Stimulated activated CD4-positive, alpha-beta T cell treated with anti-CD3 and anti-CD28 coated beads, Interleukin-1b, Interleukin-23, amount 100 ng/mL, for 48 hours (primary cell): Measurements from ENCODE around the gene PPP1R12C.
"Not testable (repeated sequence)": the region's sequence is repeated elsewhere in the genome, so short reads cannot be mapped to it uniquely, and the experiment has no call there.

Source experiments
- DNase-seq: peaks from one replicate; pipeline ENCODE4 v3.0.0-alpha.2; 2020

PPP1R12C gene

DNA sequence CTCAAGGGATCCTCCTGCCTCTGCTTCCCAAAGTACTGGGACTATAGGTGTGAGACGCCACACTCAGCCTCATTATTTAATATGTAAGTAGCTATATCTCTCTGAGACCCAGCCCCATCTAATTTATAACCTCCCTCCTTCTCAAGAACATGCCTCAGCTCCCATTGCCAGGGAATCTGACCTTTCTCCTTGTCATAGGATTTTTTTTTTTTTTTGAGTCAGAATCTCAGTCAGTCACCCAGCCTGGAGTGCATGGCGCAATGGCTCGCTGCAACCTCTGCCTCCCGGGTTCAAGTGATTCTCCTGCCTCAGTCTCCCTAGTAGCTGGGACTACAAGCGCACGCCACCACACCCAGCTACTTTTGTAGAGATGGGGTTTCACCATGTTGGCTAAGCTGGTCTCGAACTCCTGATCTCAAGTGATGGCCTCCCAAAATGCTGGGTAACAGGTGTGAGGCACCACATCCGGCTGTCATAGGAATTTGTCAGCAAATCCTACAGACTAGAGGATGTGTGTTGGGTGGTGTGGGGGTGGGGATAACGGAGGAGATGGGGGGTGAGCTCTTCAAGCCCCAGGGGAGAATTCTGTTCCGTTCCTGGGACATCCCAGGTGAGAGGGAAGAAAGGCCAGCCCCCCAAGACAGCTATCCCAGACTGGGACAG, 46.8 kb downstream of the PPP1R12C start:
- DNase-seq = no peak

DNA sequence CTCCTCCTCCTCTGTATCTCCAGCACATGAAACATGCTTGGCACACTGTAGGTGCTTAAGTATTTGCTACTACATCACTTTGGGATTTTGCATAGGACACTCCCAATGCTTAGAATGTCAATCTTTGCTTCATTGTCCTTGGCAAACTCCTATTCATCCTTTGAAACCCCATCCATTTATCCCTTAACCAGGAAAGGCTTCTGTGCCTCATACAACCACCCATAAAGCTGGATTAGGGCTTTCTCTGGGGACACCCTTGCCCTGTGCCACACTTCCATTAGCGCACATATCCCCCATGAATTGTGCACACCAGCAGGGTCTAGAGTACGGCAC, 47.6 kb downstream of the PPP1R12C start:
- no peak for DNase-seq

GRCh38 chr19:55068950-55069864, 48.2 kb downstream of the PPP1R12C start:
- DNase-seq = no peak

GRCh38 chr19:55067869-55068268, 49.6 kb downstream of the PPP1R12C start:
- no peak for DNase-seq

DNA sequence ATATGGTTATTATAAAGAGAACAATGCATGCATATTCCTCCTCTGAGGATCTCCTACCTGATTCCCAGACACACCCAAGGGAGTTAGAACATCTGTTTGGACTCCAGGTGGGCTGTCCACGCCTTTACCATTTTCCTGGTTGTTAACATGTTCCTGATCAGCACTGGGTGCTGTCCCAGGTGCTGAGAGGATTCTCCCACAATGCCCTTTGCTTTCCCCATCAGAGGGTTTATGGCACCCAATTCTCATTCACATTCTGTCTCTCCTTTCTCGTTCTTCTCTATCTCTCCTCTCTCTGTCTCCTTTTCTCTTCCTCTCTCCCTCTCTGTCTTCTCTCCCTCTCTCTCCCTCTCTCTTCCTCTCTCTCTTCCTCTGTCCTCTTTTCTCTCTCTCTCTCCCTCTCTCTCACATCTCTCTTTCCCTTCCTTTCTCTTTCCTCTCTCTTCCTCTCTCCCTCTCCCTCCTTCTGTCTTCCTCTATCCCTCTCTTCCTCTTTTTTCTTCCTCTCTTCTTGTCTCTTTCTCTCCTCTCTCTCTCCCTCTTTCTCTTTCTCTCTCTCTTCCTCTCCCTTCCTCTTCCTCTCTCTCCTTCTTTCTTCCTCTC, 51.2 kb downstream of the PPP1R12C start:
- no peak for DNase-seq

GRCh38 chr19:55065516-55065915, 51.9 kb downstream of the PPP1R12C start:
- DNase-seq = not testable (repeated sequence)

GRCh38 chr19:55063492-55063843, 54.0 kb downstream of the PPP1R12C start:
- no peak for DNase-seq

GRCh38 chr19:55062735-55063491, 54.5 kb downstream of the PPP1R12C start, which contains the start of gene RDH13:
Gene RDH13 (minus strand): TSS chr19:55063148. CDS start chr19:55063032, 116 bp downstream.
- DNase-seq = peak; percentile 99

GRCh38 chr19:55060287-55060686, 57.1 kb downstream of the PPP1R12C start:
- DNase-seq = not testable (repeated sequence)

GRCh38 chr19:55058781-55059610, 58.4 kb downstream of the PPP1R12C start:
- DNase-seq = no peak

DNA sequence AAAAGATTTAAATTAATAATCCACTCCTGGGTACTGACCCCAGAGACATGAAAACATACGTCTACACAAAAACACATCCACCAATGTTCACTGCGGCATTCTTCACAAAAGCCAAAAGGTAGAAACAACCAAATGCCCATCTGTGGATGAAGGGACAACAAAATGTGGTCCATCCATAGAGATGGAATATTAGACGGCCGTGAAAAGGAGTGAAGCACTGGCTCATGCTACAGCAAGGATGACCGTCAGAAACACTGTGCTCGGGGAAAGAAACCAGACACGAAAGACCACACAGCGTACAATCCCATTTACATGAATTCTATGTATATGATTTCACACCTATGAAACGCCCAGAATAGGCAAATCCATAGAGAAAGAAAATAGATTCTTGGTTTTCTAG, 60.6 kb downstream of the PPP1R12C start:
- DNase-seq = no peak

GRCh38 chr19:55053735-55054134, 63.7 kb downstream of the PPP1R12C start:
- DNase-seq = no peak

GRCh38 chr19:55050749-55051532, 66.5 kb downstream of the PPP1R12C start:
- DNase-seq = no peak

DNA sequence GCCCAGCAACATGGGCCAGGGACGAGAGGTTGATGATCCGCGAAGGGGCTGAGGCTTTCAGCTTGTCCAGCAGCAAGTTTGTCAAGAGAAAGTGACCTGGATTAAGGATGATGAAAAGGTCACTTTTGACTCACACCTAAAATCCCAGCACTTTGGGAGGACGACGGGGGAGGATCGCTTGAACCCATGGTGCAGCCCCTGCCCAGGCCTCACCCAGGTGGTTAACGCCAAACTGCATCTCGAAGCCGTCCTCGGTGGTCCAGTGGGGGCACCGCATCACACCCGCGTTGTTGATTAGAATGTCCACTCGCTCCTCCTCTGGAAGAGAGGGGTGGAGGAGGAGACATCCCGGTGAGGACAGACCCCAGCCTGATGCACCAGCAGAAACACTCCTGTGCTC, 69.0 kb downstream of the PPP1R12C start:
- DNase-seq = no peak

DNA sequence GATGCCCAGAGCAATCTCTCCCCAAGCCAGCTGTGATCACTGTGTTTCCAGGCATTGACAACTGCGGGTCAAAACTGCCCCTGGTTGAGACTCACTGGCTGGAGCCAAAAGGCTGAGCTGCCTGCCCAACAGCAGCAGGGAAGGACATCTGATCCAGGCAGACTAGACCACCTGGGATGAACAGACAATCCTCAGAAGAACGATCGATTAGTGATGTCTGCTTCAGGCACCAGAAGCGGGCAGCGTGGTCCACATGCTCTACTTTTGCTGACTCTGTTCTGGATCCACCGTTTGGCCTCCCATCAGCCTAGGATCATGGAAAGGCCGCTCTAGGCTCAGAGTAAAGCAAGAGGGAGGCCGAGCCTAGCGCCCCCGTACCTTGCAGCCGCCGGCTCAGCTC, 69.5 kb downstream of the PPP1R12C start:
- no peak for DNase-seq

DNA sequence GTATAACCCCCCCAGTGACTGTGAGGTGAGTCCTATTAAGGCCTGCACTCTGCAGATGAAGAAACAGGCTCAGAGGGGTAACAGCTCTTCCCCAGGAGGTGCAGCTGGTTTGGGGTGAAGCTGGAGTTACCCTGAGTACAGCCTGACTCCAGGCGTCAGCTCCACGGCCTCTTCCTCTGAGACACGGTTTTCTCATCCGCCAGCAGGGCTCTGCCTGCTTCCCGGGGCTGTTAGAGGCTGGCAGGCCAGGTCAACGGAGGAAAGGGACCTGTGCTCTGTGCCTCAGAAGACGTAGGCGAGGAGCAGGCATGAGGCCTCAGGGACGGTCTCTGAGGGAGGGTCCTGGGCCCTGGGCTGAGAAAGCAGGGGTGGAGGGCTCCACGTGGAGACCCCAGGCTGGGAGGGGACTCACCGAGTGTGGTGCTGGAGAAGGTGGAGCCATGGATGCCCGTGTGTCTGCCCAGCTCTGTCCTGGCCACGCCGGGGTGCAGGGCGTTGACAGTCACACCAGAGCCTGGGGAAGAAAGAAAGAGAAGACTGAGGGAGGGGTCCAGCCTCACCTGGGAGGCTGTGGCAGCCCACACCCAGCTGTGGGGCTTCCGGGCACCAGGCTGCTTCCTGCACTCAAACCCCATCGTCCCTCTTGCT, 70.3 kb downstream of the PPP1R12C start:
- no peak for DNase-seq

- no peak for DNase-seq
Measured at GRCh38 chr19:55044771-55045716, 72.4 kb downstream of the PPP1R12C start.

GRCh38 chr19:55044286-55044685, 73.2 kb downstream of the PPP1R12C start:
- DNase-seq = no peak

DNA sequence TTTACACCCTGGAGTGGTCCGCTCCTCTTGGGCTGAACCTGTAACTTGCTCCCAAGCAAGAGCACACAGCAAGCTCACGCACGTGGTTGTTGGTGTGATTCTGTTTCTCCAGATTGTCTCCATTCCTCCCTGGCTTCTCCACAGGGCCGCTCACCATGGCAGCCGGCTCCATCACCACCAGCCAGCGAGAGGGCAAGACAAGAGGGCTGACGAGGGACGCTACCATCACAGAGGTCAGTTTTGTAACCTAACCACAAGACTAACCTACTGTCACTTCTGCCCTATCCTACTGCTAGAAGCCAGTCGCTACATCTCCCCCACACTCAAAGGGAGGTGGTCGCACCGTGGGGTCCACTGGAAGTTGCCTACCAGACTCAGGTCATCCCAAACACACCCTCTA, 74.7 kb downstream of the PPP1R12C start:
- no peak for DNase-seq

- DNase-seq = no peak
Measured at GRCh38 chr19:55042344-55042678, 75.1 kb downstream of the PPP1R12C start.
